ENCODE results near the gene C20orf144.

DNA sequence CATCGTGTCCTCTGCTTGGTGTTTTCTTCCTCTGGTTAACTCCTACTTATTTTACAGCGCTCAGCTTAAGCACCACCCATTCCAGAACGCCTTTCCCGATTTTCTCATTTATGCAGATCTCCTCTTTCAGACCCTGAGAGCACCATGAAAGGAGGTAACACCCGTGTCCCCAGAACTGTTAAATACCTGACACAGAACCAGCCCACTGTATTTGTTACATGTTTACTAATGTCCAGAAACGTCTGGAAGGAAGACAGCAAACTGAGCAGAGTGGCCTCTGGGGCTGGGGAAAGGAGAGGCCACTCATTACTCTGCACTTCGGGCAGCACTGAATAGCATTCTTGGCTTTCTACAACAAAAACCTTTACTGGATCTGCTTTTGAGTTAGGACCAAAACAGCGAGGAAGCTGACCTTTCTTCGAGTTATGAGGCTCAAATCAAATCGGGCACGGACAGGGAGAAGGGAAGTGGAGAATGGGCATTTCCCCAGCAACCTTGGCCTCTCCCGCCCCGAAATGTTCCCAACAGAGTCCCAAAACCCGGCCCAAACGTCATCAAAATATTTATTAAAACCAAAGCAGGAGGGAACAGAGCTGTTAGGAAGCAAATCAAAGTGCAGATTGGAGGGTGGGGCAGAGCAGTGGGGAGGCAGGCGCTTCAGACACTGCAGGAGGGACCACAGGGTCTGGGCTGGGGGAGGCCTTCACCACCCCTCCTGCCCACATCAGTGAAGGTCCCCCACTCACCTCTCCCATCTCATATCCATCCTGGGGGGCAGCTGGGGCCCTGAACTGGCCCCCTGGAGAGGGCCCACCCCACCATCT lies 13.2 kb downstream of the C20orf144 start:
- TF ChIP-seq POLR2A (IDR thresholded peaks at IDR 0.05): peak; percentile 30
- TF ChIP-seq, protein P1, sequence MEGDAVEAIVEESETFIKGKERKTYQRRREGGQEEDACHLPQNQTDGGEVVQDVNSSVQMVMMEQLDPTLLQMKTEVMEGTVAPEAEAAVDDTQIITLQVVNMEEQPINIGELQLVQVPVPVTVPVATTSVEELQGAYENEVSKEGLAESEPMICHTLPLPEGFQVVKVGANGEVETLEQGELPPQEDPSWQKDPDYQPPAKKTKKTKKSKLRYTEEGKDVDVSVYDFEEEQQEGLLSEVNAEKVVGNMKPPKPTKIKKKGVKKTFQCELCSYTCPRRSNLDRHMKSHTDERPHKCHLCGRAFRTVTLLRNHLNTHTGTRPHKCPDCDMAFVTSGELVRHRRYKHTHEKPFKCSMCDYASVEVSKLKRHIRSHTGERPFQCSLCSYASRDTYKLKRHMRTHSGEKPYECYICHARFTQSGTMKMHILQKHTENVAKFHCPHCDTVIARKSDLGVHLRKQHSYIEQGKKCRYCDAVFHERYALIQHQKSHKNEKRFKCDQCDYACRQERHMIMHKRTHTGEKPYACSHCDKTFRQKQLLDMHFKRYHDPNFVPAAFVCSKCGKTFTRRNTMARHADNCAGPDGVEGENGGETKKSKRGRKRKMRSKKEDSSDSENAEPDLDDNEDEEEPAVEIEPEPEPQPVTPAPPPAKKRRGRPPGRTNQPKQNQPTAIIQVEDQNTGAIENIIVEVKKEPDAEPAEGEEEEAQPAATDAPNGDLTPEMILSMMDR (IDR thresholded peaks at IDR 0.05): no peak
